ENCODE data around the gene COL28A1. TPM values are rescaled to one million over a fixed set of nuclear protein-coding genes. Genes with fewer than 3 reads are reported as not detected.

COL28A1 gene
- total and polyA plus RNA-seq, 8 donors, result 0.58 to 39.7 (median 4.5) TPM

DNA sequence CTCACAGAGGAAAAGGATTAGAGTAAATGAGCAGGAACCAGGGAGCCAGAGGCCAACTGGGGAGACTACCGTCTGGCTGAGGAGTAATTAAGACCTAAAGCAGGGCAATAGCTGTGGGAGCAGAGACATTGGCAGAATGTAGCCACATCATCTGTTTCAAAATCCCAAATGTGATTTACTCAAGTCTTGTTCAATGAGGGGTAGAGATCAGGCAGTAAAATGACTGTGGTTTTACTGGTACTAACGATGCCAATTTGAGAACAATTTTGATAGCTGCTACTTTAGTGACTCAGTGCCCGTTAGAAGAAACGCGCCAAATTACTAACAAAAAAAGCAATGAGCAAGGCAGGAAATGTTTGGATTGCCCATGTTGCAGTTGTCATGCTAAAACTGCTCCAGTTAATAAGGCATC lies 18.4 kb upstream of the COL28A1 start:
- Histone ChIP-seq H3K9me3 (peaks cover 0 to 5% (median 2%) of the 10 kb centered on the region in 4 donors), H3K27ac (peak overlapping the region; percentile 68 to 76 (median 75)), H3K4me3 (no peak overlapping the region), H3K36me3 (peaks cover 0 to 21% (median 13%) of the 10 kb centered on the region in 4 donors), H3K4me1 (peaks cover 0 to 23% (median 14%) of the 10 kb centered on the region in 4 donors), H3K27me3 (no peaks in the 10 kb centered on the region)
- TF ChIP-seq, protein P1, sequence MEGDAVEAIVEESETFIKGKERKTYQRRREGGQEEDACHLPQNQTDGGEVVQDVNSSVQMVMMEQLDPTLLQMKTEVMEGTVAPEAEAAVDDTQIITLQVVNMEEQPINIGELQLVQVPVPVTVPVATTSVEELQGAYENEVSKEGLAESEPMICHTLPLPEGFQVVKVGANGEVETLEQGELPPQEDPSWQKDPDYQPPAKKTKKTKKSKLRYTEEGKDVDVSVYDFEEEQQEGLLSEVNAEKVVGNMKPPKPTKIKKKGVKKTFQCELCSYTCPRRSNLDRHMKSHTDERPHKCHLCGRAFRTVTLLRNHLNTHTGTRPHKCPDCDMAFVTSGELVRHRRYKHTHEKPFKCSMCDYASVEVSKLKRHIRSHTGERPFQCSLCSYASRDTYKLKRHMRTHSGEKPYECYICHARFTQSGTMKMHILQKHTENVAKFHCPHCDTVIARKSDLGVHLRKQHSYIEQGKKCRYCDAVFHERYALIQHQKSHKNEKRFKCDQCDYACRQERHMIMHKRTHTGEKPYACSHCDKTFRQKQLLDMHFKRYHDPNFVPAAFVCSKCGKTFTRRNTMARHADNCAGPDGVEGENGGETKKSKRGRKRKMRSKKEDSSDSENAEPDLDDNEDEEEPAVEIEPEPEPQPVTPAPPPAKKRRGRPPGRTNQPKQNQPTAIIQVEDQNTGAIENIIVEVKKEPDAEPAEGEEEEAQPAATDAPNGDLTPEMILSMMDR (IDR thresholded peaks at IDR 0.05), result no peak
- no peak for TF ChIP-seq EP300 (IDR thresholded peaks at IDR 0.05)
- TF ChIP-seq POLR2AphosphoS5 (IDR thresholded peaks at IDR 0.05), result no peak
- no peak for TF ChIP-seq POLR2A (IDR thresholded peaks at IDR 0.05)
- intact Hi-C loops (cut with DNase I; ENCODE audit: low total_unique reads), result no loop called here
- 73 to 83% (median 77%) methylated on average over 5 of the region's 5 CpGs for WGBS, 5 donors
- no peak for DNase-seq

- peaks cover 0 to 21% (median 13%) of the 10 kb centered on the region in 4 donors for H3K36me3 ChIP-seq
- DNase-seq, result no peak
- H3K9me3 ChIP-seq, result peaks cover 0 to 4% (median 0%) of the 10 kb centered on the region in 4 donors
- peaks cover 0 to 23% (median 14%) of the 10 kb centered on the region in 4 donors for H3K4me1 ChIP-seq
- no peaks in the 10 kb centered on the region for H3K27me3 ChIP-seq
- intact Hi-C loops (cut with DNase I; ENCODE audit: low total_unique reads), result no loop called here
- TF ChIP-seq EP300 (IDR thresholded peaks at IDR 0.05) (no peak), POLR2AphosphoS5 (IDR thresholded peaks at IDR 0.05) (peak; percentile 44 to 72 (median 48))
- H3K27ac ChIP-seq, result peak overlapping the region in 4 of 5 donors; percentile 68 to 76 (median 76)
- WGBS, 5 donors, result 37 to 71% (median 56%) methylated on average over 1 of the region's 1 CpG
- no peak overlapping the region for H3K4me3 ChIP-seq
Observed at GRCh38 chr7:7553386-7553785, 17.7 kb upstream of the COL28A1 start.

DNA sequence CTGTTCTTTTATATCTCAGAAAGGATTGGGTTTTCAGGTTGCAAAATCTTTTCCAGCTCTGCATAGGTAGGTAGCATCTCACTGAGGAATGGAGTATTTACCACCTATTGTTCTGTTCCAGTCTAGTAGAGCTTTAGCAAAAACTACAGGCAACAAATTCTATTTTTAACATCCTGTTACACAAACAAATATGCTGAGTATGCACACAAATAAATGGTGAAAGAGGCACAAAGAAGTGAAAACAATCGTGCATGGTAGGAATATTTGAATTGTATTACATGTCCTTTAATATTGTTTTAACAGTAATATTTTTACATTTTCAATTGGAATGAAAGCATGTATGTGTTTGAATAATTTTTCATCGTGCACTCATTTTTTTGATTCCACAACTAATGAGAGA lies 16.5 kb upstream of the COL28A1 start:
- H3K9me3 ChIP-seq, result no peaks in the 10 kb centered on the region
- no peak overlapping the region for H3K4me3 ChIP-seq
- TF ChIP-seq, protein P1 (IDR thresholded peaks at IDR 0.05), result no peak
- TF ChIP-seq POLR2AphosphoS5 (IDR thresholded peaks at IDR 0.05), result no peak
- TF ChIP-seq EP300 (IDR thresholded peaks at IDR 0.05), result no peak
- no peak for TF ChIP-seq POLR2A (IDR thresholded peaks at IDR 0.05)
- peaks cover 0 to 23% (median 14%) of the 10 kb centered on the region in 4 donors for H3K4me1 ChIP-seq
- H3K27ac ChIP-seq, result no peak overlapping the region
- no peaks in the 10 kb centered on the region for H3K27me3 ChIP-seq
- H3K36me3 ChIP-seq, result peaks cover 0 to 21% (median 11%) of the 10 kb centered on the region in 4 donors
- no peak for DNase-seq
- WGBS, 5 donors, result 75 to 91% (median 88%) methylated on average over 2 of the region's 2 CpGs
- intact Hi-C loops (cut with DNase I; ENCODE audit: low total_unique reads), result no loop called here

DNA sequence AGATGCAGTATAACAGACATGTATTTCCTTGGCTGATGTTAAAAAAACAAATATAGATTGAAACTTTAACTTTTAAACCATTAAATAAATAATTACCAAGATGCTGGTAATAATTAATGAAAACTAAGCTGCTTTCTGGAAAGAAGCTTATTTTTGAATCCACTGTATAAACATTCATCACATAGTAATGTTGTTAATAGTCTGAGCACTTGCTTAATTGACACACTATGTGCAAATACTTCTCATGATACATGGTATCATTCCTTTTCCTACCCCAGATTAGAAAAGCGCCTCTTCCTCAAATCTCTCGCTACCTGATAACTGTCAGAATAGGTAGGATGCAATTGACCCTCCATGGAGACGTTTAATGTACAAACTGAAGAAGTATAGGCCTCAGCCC lies 15.0 kb upstream of the COL28A1 start:
- intact Hi-C loops (cut with DNase I; ENCODE audit: low total_unique reads), result no loop called here
- Histone ChIP-seq H3K27ac (no peak overlapping the region), H3K36me3 (peaks cover 0 to 13% (median 11%) of the 10 kb centered on the region in 4 donors), H3K4me1 (peaks cover 0 to 23% (median 14%) of the 10 kb centered on the region in 4 donors), H3K9me3 (no peaks in the 10 kb centered on the region), H3K27me3 (no peaks in the 10 kb centered on the region), H3K4me3 (no peak overlapping the region)
- TF ChIP-seq EP300 (IDR thresholded peaks at IDR 0.05), result no peak
- 93 to 97% (median 94%) methylated on average over 3 of the region's 3 CpGs for WGBS, 5 donors
- no peak for DNase-seq

- Histone ChIP-seq H3K36me3 (peaks cover 0 to 13% (median 11%) of the 10 kb centered on the region in 4 donors), H3K4me3 (no peak overlapping the region), H3K9me3 (no peaks in the 10 kb centered on the region), H3K4me1 (peaks cover 0 to 5% (median under 1%) of the 10 kb centered on the region in 4 donors), H3K27me3 (no peaks in the 10 kb centered on the region), H3K27ac (no peak overlapping the region)
- TF ChIP-seq POLR2A (IDR thresholded peaks at IDR 0.05), result no peak
- TF ChIP-seq EP300 (IDR thresholded peaks at IDR 0.05), result no peak
- no peak for TF ChIP-seq POLR2AphosphoS5 (IDR thresholded peaks at IDR 0.05)
- TF ChIP-seq, protein P1 (IDR thresholded peaks at IDR 0.05), result no peak
- WGBS, 5 donors, result 76 to 95% (median 93%) methylated on average over 3 of the region's 3 CpGs
- DNase-seq, result no peak
- intact Hi-C loops (cut with DNase I; ENCODE audit: low total_unique reads), result loop anchor here (10.0 kb wide), 1 partner anchor 584 kb away; no protein-coding TSS in a partner anchor
Observed at GRCh38 chr7:7548407-7548806, 12.7 kb upstream of the COL28A1 start.
